Measurements from ENCODE around the gene NOXA1. TPM values are rescaled to one million over a fixed set of nuclear protein-coding genes. Genes with fewer than 3 reads are reported as not detected.

Gene NOXA1
- total and polyA plus RNA-seq, 5 donors from 2014 or later, result 0.83 to 3.8 (median 1.9) TPM

GRCh38 chr9:137410891-137411249 is 12.3 kb upstream of the NOXA1 start:
- no peaks in the 10 kb centered on the region for H3K9me3 Mint-ChIP-seq
- peaks cover 30% of the 10 kb centered on the region for H3K4me1 ChIP-seq (ENCODE audit: control insufficient read depth, insufficient read depth, low read length, poor library complexity, severe bottlenecking)
- no peak overlapping the region for H3K4me3 Mint-ChIP-seq
- H3K9me3 ChIP-seq (ENCODE audit: control insufficient read depth in 2 of 2, low read length in 2 of 2), result no peaks in the 10 kb centered on the region
- no peak overlapping the region for H3K27ac ChIP-seq (ENCODE audit: insufficient read depth, low read length, poor library complexity, severe bottlenecking)
- no peaks in the 10 kb centered on the region for H3K27me3 ChIP-seq (ENCODE audit: control insufficient read depth, insufficient read depth, low read length)
- no peaks in the 10 kb centered on the region for H3K36me3 Mint-ChIP-seq
- DNase-seq (no peak), ATAC-seq (ENCODE audit: low read depth in 2 of 2) (no peak)
- peaks cover 4% of the 10 kb centered on the region for H3K27me3 Mint-ChIP-seq
- no peaks in the 10 kb centered on the region for H3K36me3 ChIP-seq (ENCODE audit: control insufficient read depth, insufficient read depth, low read length)
- H3K27ac Mint-ChIP-seq, result peak overlapping the region in 1 of 3 donors; percentile 26
- H3K4me1 Mint-ChIP-seq, result peaks cover 0 to 18% (median 5%) of the 10 kb centered on the region in 4 donors
- no peak overlapping the region for H3K4me3 ChIP-seq (ENCODE audit: low read depth, low read length)

GRCh38 chr9:137411260-137411644 is 11.9 kb upstream of the NOXA1 start:
- Histone ChIP-seq H3K4me1 (ENCODE audit: control insufficient read depth, insufficient read depth, low read length, poor library complexity, severe bottlenecking) (peaks cover 29% of the 10 kb centered on the region), H3K9me3 (ENCODE audit: control insufficient read depth in 2 of 2, low read length in 2 of 2) (no peaks in the 10 kb centered on the region), H3K27ac (ENCODE audit: insufficient read depth, low read length, poor library complexity, severe bottlenecking) (no peak overlapping the region), H3K4me3 (ENCODE audit: low read depth, low read length) (no peak overlapping the region), H3K27me3 (ENCODE audit: control insufficient read depth, insufficient read depth, low read length) (no peaks in the 10 kb centered on the region), H3K36me3 (ENCODE audit: control insufficient read depth, insufficient read depth, low read length) (no peaks in the 10 kb centered on the region)
- Mint-ChIP-seq H3K27ac (no peak overlapping the region), H3K36me3 (no peaks in the 10 kb centered on the region), H3K4me3 (no peak overlapping the region), H3K9me3 (no peaks in the 10 kb centered on the region), H3K27me3 (no peaks in the 10 kb centered on the region), H3K4me1 (peaks cover 0 to 16% (median 4%) of the 10 kb centered on the region in 4 donors)
- no peak for ATAC-seq (ENCODE audit: low read depth in 2 of 2)
- DNase-seq, result peak in 1 of 3 donors; percentile 27

- Mint-ChIP-seq H3K36me3 (no peaks in the 10 kb centered on the region), H3K4me3 (no peak overlapping the region), H3K4me1 (peaks cover 0 to 16% (median 4%) of the 10 kb centered on the region in 4 donors), H3K27me3 (no peaks in the 10 kb centered on the region), H3K9me3 (no peaks in the 10 kb centered on the region), H3K27ac (peak overlapping the region in 1 of 3 donors; percentile 48)
- peak in 1 of 3 donors; percentile 57 for DNase-seq
- no peaks in the 10 kb centered on the region for H3K9me3 ChIP-seq (ENCODE audit: control insufficient read depth in 2 of 2, low read length in 2 of 2)
- no peaks in the 10 kb centered on the region for H3K27me3 ChIP-seq (ENCODE audit: control insufficient read depth, insufficient read depth, low read length)
- no peaks in the 10 kb centered on the region for H3K36me3 ChIP-seq (ENCODE audit: control insufficient read depth, insufficient read depth, low read length)
- H3K27ac ChIP-seq (ENCODE audit: insufficient read depth, low read length, poor library complexity, severe bottlenecking), result no peak overlapping the region
- no peak for ATAC-seq (ENCODE audit: low read depth in 2 of 2)
- H3K4me3 ChIP-seq (ENCODE audit: low read depth, low read length), result no peak overlapping the region
- peaks cover 24% of the 10 kb centered on the region for H3K4me1 ChIP-seq (ENCODE audit: control insufficient read depth, insufficient read depth, low read length, poor library complexity, severe bottlenecking)
Measured at GRCh38 chr9:137411645-137412380, 11.4 kb upstream of the NOXA1 start.

- ATAC-seq (ENCODE audit: low read depth in 2 of 2) (no peak), DNase-seq (no peak)
- H3K27me3 ChIP-seq (ENCODE audit: control insufficient read depth, insufficient read depth, low read length), result no peaks in the 10 kb centered on the region
- Mint-ChIP-seq H3K36me3 (no peaks in the 10 kb centered on the region), H3K4me3 (peak overlapping the region in 1 of 4 donors; percentile 35), H3K4me1 (peaks cover 0 to 16% (median 4%) of the 10 kb centered on the region in 4 donors), H3K9me3 (no peaks in the 10 kb centered on the region), H3K27me3 (no peaks in the 10 kb centered on the region), H3K27ac (peak overlapping the region in 1 of 3 donors; percentile 31)
- H3K9me3 ChIP-seq (ENCODE audit: control insufficient read depth in 2 of 2, low read length in 2 of 2), result no peaks in the 10 kb centered on the region
- peaks cover 18% of the 10 kb centered on the region for H3K4me1 ChIP-seq (ENCODE audit: control insufficient read depth, insufficient read depth, low read length, poor library complexity, severe bottlenecking)
- no peak overlapping the region for H3K4me3 ChIP-seq (ENCODE audit: low read depth, low read length)
- H3K36me3 ChIP-seq (ENCODE audit: control insufficient read depth, insufficient read depth, low read length), result no peaks in the 10 kb centered on the region
- H3K27ac ChIP-seq (ENCODE audit: insufficient read depth, low read length, poor library complexity, severe bottlenecking), result no peak overlapping the region
Measured at GRCh38 chr9:137412431-137412830, 10.8 kb upstream of the NOXA1 start.

- DNase-seq (no peak), ATAC-seq (ENCODE audit: low read depth in 2 of 2) (no peak)
- Mint-ChIP-seq H3K9me3 (no peaks in the 10 kb centered on the region), H3K4me3 (no peak overlapping the region), H3K27ac (no peak overlapping the region), H3K36me3 (no peaks in the 10 kb centered on the region), H3K4me1 (peaks cover 0 to 19% (median 5%) of the 10 kb centered on the region in 4 donors), H3K27me3 (no peaks in the 10 kb centered on the region)
- Histone ChIP-seq H3K27me3 (ENCODE audit: control insufficient read depth, insufficient read depth, low read length) (no peaks in the 10 kb centered on the region), H3K36me3 (ENCODE audit: control insufficient read depth, insufficient read depth, low read length) (no peaks in the 10 kb centered on the region), H3K4me3 (ENCODE audit: low read depth, low read length) (no peak overlapping the region), H3K9me3 (ENCODE audit: control insufficient read depth in 2 of 2, low read length in 2 of 2) (no peaks in the 10 kb centered on the region), H3K27ac (ENCODE audit: insufficient read depth, low read length, poor library complexity, severe bottlenecking) (no peak overlapping the region), H3K4me1 (ENCODE audit: control insufficient read depth, insufficient read depth, low read length, poor library complexity, severe bottlenecking) (peaks cover 15% of the 10 kb centered on the region)
Measured at GRCh38 chr9:137415451-137415850, 7.7 kb upstream of the NOXA1 start.

- Mint-ChIP-seq H3K27ac (no peak overlapping the region), H3K27me3 (no peaks in the 10 kb centered on the region), H3K9me3 (no peaks in the 10 kb centered on the region), H3K36me3 (no peaks in the 10 kb centered on the region), H3K4me1 (peaks cover 0 to 19% (median 5%) of the 10 kb centered on the region in 4 donors), H3K4me3 (peak overlapping the region in 2 of 4 donors; percentile 8 to 43)
- Histone ChIP-seq H3K27me3 (ENCODE audit: control insufficient read depth, insufficient read depth, low read length) (no peaks in the 10 kb centered on the region), H3K36me3 (ENCODE audit: control insufficient read depth, insufficient read depth, low read length) (no peaks in the 10 kb centered on the region), H3K9me3 (ENCODE audit: control insufficient read depth in 2 of 2, low read length in 2 of 2) (no peaks in the 10 kb centered on the region), H3K4me1 (ENCODE audit: control insufficient read depth, insufficient read depth, low read length, poor library complexity, severe bottlenecking) (peaks cover 9% of the 10 kb centered on the region), H3K4me3 (ENCODE audit: low read depth, low read length) (no peak overlapping the region), H3K27ac (ENCODE audit: insufficient read depth, low read length, poor library complexity, severe bottlenecking) (no peak overlapping the region)
- ATAC-seq (ENCODE audit: low read depth in 2 of 2) (no peak), DNase-seq (no peak)
Measured at GRCh38 chr9:137416006-137416562, 7.1 kb upstream of the NOXA1 start.

- Mint-ChIP-seq H3K4me1 (peaks cover 0 to 19% (median 6%) of the 10 kb centered on the region in 4 donors), H3K36me3 (no peaks in the 10 kb centered on the region), H3K27ac (no peak overlapping the region), H3K27me3 (no peaks in the 10 kb centered on the region), H3K9me3 (no peaks in the 10 kb centered on the region), H3K4me3 (no peak overlapping the region)
- ATAC-seq (ENCODE audit: low read depth in 2 of 2), result no peak
- H3K4me1 ChIP-seq (ENCODE audit: control insufficient read depth, insufficient read depth, low read length, poor library complexity, severe bottlenecking), result peaks cover 4% of the 10 kb centered on the region
- H3K36me3 ChIP-seq (ENCODE audit: control insufficient read depth, insufficient read depth, low read length), result no peaks in the 10 kb centered on the region
- no peak for DNase-seq
- no peak overlapping the region for H3K4me3 ChIP-seq (ENCODE audit: low read depth, low read length)
- no peak overlapping the region for H3K27ac ChIP-seq (ENCODE audit: insufficient read depth, low read length, poor library complexity, severe bottlenecking)
- H3K27me3 ChIP-seq (ENCODE audit: control insufficient read depth, insufficient read depth, low read length), result no peaks in the 10 kb centered on the region
- H3K9me3 ChIP-seq (ENCODE audit: control insufficient read depth in 2 of 2, low read length in 2 of 2), result no peaks in the 10 kb centered on the region
Measured at GRCh38 chr9:137416563-137417151, 6.5 kb upstream of the NOXA1 start.
